Measurements from ENCODE around the gene DNAJC15.

DNAJC15 gene

DNA sequence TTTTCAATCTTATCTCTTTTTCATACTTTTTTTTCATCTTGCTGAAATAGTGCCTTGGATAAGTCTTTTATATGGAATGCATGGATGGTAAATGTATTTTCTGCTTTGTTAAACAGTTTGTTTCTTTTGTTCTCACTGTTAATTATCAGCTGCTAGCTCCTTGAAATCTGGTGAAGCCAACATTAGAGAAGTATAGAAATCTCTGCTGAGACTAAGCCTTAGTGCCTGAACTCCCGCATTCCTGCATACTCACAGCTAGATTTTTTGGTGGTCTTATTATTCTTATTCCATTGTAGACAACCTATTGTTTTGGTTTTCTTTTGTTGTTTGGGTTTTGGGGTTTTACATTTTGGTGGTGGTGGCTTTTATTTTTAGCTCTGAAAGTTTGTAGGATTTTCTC, 48.4 kb downstream of the DNAJC15 start:
- TF ChIP-seq PBX3 (CRISPR knock-in tag; IDR thresholded peaks at IDR 0.05), result no peak
- no peak for TF ChIP-seq ZNF701 (tag by site-specific recombination; IDR thresholded peaks at IDR 0.05)
- TF ChIP-seq ZNF16 (tag by site-specific recombination; IDR thresholded peaks at IDR 0.05; ENCODE audit: low read depth), result no peak
- TF ChIP-seq ZBTB48 (tag by site-specific recombination; IDR thresholded peaks at IDR 0.05), result no peak
- no peak for TF ChIP-seq GLI2 (tag by site-specific recombination; IDR thresholded peaks at IDR 0.05; ENCODE audit: borderline replicate concordance, low read depth)
- TF ChIP-seq ZNF23 (tag by site-specific recombination; IDR thresholded peaks at IDR 0.05; ENCODE audit: borderline replicate concordance), result no peak
- no peak for TF ChIP-seq ZNF555 (tag by site-specific recombination; conservative IDR thresholded peaks at IDR 0.05)
- TF ChIP-seq, protein P1, sequence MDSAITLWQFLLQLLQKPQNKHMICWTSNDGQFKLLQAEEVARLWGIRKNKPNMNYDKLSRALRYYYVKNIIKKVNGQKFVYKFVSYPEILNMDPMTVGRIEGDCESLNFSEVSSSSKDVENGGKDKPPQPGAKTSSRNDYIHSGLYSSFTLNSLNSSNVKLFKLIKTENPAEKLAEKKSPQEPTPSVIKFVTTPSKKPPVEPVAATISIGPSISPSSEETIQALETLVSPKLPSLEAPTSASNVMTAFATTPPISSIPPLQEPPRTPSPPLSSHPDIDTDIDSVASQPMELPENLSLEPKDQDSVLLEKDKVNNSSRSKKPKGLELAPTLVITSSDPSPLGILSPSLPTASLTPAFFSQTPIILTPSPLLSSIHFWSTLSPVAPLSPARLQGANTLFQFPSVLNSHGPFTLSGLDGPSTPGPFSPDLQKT (IDR thresholded peaks at IDR 0.05; ENCODE audit: borderline replicate concordance, low read depth, low read length), result no peak
- no peak for TF ChIP-seq ZNF221 (tag by site-specific recombination; IDR thresholded peaks at IDR 0.05; ENCODE audit: borderline replicate concordance)
- TF ChIP-seq ZFP69B (tag by site-specific recombination; IDR thresholded peaks at IDR 0.05), result no peak
- TF ChIP-seq ZNF514 (tag by site-specific recombination; IDR thresholded peaks at IDR 0.05), result no peak
- TF ChIP-seq, protein P2, sequence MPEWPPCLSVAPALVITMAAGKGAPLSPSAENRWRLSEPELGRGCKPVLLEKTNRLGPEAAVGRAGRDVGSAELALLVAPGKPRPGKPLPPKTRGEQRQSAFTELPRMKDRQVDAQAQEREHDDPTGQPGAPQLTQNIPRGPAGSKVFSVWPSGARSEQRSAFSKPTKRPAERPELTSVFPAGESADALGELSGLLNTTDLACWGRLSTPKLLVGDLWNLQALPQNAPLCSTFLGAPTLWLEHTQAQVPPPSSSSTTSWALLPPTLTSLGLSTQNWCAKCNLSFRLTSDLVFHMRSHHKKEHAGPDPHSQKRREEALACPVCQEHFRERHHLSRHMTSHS (tag by site-specific recombination; IDR thresholded peaks at IDR 0.05), result no peak
- no peak for TF ChIP-seq ZNF560 (tag by site-specific recombination; IDR thresholded peaks at IDR 0.05; ENCODE audit: borderline replicate concordance)
- Histone ChIP-seq H3K4me1 (ENCODE audit: control insufficient read depth, insufficient read depth, low read length) (no peaks in the 10 kb centered on the region), H3K4me3 (ENCODE audit: low read depth, low read length) (no peak overlapping the region), H3K27ac (ENCODE audit: extremely low read depth, low read depth, low read length) (no peak overlapping the region), H3K36me3 (ENCODE audit: control insufficient read depth in 2 of 2, insufficient read depth in 1 of 2, low read length in 2 of 2) (peaks cover 0 to 4% of the 10 kb centered on the region in 2 experiments; a peak in 1 of 3 replicates), H3K9me3 (ENCODE audit: control insufficient read depth, insufficient read depth, low read depth, low read length) (no peaks in the 10 kb centered on the region)
- CTCF ChIA-PET, result interaction anchor here (0.6 to 1.2 kb wide), 5 partner anchors 10 to 756 kb away, joined by 3 to 7 read pairs (median 4); no protein-coding TSS in a partner anchor
- POLR2A ChIA-PET, result no interaction called here

- Histone ChIP-seq H3K27ac (ENCODE audit: extremely low read depth, low read depth, low read length) (no peak overlapping the region), H3K4me3 (ENCODE audit: low read depth, low read length) (no peak overlapping the region), H3K4me1 (ENCODE audit: control insufficient read depth, insufficient read depth, low read length) (no peaks in the 10 kb centered on the region), H3K9me3 (ENCODE audit: control insufficient read depth, insufficient read depth, low read depth, low read length) (no peaks in the 10 kb centered on the region), H3K36me3 (ENCODE audit: control insufficient read depth in 2 of 2, insufficient read depth in 1 of 2, low read length in 2 of 2) (peaks cover 0 to 4% of the 10 kb centered on the region in 2 experiments; a peak in 1 of 3 replicates)
- ChIA-PET CTCF (interaction anchor here (0.6 to 1.2 kb wide), 3 partner anchors 12 to 755 kb away, joined by 4 to 7 read pairs (median 5); no protein-coding TSS in a partner anchor), POLR2A (interaction anchor here (0.5 kb wide), 1 partner anchor 45 kb away, joined by 3 read pairs; no protein-coding TSS in a partner anchor)
- TF ChIP-seq ZBTB8A (tag by site-specific recombination; IDR thresholded peaks at IDR 0.05), result no peak
- no peak for TF ChIP-seq ZNF658 (tag by site-specific recombination; IDR thresholded peaks at IDR 0.05)
- no peak for TF ChIP-seq ZNF660 (tag by site-specific recombination; IDR thresholded peaks at IDR 0.05)
- no peak for TF ChIP-seq ZNF398 (tag by site-specific recombination; IDR thresholded peaks at IDR 0.05)
- TF ChIP-seq BCL11A (tag by site-specific recombination; IDR thresholded peaks at IDR 0.05; ENCODE audit: low read depth), result no peak
- no peak for TF ChIP-seq ZNF645 (tag by site-specific recombination; IDR thresholded peaks at IDR 0.05)
- TF ChIP-seq ZNF184 (tag by site-specific recombination; IDR thresholded peaks at IDR 0.05), result no peak
- TF ChIP-seq HOXA7 (CRISPR knock-in tag; IDR thresholded peaks at IDR 0.05; ENCODE audit: borderline replicate concordance), result no peak
- TF ChIP-seq, protein P1 (IDR thresholded peaks at IDR 0.05; ENCODE audit: borderline replicate concordance, low read depth, low read length), result no peak
- TF ChIP-seq ZSCAN5A (tag by site-specific recombination; IDR thresholded peaks at IDR 0.05), result no peak
Measured at GRCh38 chr13:43072394-43072793, 49.0 kb downstream of the DNAJC15 start.

Data from HEK293 (cell line).